Hematopoietic multipotent progenitor cell (in vitro differentiated cells): ENCODE results near the gene IGSF22. TPM values are rescaled to one million over a fixed set of nuclear protein-coding genes. Genes with fewer than 3 reads are reported as not detected.
"Not testable (repeated sequence)": the region's sequence is repeated elsewhere in the genome, so short reads cannot be mapped to it uniquely, and the experiment has no call there.

Source experiments
- DNase-seq, 3 donors: peaks; one replicate each; pipeline ENCODE4 v3.0.0-alpha.2; 2011 to 2015; ENCODE audit warnings: low read depth in 2 of 3, low spot score in 2 of 3
- total RNA-seq: library from RNA; depleted of rRNA; stranded (reverse); fragments of >200 nt; gene quantifications from one replicate; pipeline ENCODE4 v1.2.3, GENCODE V29; 2012

IGSF22 gene
- total RNA-seq, 1 donor = 0.54 TPM

DNA sequence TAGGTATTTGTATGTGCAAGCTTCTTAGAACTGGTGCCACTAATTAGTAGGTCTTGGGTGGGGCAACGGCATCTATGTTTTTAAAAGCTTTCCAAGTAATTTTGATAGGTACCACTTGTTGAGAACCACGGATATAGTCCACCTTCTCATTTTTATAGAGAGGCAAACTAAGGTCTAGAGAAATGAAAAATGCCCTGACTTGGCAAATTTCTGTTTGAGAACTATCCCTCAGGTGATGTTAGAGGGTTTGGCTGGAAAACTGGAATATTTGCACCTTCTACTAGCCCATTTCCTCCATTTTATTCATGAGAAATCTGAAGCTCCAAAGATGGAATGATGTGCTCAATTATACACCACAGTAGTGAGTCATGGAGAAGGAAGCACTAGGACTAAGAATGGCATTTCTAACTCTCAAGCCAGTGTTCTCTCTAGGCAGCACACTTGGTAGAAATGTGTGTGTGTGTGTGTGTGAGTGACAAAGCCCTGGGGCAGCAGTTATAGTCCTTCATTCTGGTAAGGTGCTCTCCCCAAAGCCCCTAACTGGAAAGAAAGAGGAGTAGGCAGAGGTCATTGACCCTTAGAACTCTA lies 29.3 kb downstream of the IGSF22 start:
- DNase-seq = no peak

DNA sequence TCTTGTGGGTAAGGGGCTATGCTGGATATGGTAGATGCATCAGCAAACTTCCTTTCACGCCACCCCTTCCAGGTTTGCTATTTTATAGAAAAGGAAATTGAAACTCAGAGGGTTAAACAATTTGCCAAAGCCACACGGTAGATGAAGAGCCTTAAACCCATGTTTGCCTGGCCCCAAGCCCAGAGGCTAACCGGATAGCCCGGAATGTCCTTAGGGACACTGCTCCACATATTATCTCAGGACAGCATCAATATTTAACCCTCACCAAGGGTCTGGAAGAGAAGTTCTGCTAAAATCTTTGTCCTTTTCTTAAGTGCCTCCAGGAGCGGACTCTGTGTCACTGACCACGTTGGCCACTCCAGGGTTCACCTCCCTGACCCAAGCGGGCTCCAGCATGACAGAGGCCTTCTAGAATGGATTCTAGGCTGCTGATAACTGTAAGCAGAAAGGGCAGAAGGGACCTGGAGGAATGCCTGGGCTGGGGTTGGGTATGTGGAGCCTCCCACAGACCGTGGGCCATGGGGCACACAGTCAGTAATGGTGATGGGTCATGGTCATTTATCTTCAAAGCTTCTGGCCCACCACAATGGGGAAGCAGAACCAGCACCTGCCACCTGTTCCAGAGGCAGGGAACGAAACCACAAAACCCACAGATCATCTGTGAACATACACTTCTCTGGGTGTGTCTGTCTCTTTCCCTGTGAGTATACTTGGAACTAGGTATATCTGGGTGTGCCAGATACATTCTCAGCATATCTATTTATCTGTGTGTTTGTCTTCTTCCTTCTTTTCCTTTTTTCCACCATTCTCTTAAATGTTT lies 32.8 kb downstream of the IGSF22 start:
- no peak for DNase-seq

DNA sequence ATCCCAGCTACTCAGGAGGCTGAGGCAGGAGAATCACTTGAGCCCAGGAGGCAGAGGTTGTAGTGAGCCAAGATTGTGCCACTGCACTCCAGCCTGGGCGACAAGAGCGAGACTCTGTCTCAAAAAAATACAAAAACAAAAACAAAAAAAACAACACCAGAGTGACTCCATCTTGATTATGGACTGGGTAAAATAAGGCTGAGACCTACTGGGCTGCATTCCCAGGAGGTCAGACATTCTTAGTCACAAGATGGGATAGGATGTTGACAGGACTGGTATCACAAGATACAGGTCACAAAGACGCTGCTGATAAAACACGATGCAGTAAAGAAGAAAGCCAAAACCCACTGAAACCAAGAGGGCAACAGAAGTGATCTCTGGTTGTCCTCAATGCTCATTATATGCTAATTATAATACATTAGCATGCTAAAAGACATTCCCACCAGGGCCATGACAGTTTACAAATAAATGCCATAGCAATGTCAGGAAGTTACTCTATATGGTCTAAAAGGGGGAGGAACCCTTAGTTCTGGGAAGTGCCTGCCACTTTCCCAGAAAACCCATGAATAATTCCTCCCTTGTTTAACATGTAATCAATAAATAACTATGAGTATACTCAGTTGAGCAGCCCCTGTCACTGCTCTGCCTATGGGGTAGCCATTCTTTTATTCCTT lies 34.4 kb downstream of the IGSF22 start:
- DNase-seq = not testable (repeated sequence)

DNA sequence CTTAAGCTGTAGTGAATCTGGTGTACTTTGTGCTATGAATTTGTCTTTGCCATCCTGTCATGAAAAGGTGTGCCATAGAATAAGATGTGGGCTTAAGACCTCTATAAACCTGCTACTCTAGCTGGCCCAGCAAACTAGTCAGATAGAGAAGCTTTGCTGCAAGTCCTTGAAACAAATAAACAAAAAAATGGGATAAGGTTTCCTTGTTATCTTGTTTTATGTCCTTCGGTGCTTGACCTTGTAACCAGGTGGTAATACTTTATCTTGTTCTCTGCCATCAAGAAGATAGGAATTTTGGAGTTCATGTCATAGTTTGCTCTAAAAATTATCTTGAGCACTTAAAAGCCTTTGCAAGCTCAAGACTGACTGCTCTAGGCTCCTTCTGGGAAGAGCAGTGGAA lies 41.7 kb downstream of the IGSF22 start:
- no peak for DNase-seq

DNA sequence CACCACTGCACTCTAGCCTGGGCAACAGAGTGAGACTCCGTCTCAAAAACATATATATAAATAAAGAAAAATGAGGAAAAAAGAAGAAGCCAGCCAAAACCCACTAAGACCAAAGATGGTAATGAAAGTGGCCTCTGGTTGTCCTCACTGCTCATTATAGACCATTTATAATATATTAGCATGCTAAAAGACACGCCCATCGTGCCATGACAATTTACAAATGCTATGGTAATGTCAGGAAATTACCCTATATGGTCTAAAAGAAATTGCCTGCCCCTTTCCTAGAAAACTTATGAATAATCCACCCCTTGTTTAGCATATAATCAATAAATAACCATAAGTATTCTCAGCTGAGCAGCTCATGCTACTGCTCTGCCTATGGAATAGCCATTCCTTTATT lies 43.5 kb downstream of the IGSF22 start:
- no peak for DNase-seq

DNA sequence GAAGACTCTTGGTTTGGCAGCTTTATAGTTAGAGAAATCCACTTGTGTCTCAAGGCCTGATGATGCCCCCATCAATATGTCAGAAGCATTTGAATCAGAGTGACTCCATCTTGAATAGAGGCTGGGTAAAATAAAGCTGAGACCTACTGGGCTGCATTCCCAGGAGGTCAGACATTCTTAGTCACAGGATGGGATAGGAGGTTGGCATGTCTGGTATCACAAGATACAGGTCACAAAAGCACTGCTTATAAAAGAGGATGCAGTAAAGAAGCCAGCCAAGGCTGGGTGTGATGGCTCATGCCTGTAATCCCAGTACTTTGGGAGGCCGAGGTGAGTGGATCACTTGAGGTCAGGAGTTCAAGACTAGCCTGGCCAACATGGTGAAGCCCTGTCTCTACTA lies 44.0 kb downstream of the IGSF22 start:
- not testable (repeated sequence) for DNase-seq

DNA sequence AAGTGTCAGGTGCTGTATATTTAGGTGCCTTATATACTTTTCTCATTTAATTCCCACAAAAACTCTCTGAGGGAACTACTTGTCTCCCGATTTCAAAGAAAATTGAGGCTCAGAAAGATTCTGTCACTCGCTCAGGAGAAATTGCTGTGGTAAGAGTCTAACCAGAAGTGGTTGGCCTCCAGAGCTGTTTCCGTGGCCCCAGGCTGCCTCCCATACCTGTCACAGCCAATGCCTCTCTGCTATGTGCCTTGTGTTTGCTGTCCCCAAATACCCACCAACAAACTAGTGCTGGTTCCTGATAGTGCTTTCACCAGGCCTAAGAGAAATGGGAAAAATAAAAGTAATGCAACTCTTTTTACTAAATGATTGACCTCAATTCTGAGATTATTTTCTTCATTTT lies 48.4 kb downstream of the IGSF22 start:
- no peak for DNase-seq

DNA sequence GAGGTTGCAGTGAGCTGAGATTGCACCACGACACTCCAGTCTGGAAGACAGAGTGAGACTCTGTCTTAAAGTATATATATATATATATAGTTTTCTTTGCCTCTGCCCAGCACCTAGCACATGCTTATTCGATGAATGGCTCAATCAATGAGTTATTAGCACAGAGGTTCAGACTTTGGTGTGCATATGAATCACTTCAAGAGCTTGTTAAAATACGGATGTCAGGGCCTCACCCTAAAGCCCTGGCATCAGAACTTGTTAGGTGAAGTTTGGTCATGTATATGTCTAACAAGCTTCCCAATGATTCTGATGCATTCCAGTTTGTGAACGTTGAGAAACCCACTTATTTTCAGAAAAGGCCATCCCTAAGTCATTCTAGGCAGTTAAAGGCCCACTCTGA lies 49.2 kb downstream of the IGSF22 start:
- DNase-seq = no peak

DNA sequence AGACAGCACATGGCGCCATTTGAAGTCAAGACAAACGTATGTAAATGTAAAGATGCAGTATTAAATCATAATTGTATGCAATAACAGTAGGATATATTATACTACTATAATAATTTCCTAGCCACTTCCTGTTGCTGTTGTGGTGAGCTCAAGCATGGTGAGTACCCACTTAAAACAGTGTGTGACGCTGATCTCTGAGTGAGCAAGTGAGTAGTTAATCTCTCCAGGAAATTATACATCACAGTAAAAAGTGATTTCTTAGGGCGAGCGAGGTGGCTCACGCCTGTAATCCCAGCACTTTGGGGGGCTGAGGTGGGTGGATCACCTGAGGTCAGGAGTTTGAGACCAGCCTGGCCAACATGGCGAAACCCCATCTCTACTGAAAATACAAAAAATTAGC lies 53.8 kb downstream of the IGSF22 start:
- DNase-seq = peak; percentile 35 to 56 (median 36)

DNA sequence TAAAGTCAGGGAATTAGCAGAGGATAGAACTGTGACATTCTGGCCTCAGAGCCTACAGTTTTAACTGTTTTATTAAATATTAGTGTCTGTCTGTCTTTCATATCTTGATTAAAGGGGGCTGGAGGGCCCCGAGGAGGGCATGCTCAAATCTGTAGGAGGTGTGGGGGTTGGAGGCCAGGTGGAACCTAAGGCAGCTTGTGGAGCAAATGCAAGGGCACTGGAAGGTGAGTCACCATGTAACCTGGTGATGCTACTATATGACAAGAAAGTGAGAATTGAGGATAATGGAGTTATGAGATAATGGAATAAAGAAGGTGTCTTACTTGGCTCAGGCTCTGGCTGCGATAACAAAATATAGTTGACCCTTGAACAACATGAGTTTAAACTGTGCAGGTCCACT lies 54.7 kb downstream of the IGSF22 start:
- DNase-seq = no peak

DNA sequence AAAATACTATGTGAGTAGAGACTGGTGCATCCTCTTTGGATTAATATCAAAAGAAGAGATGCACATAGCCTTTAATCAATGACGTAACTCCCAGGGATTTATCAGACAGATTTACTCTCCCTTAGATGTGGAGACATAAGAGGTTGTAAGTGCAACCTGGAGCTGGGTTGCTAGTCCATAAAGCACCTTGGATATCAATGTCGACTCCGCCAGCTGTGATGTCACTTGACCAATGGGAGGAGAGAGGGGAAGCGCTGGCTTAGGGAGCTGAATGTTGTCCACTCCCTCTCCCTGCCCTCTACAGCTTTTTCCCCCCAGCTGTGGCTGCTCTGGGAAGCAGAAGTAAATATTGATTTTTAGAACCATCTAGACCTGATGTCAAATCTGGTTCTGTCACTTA lies 56.3 kb downstream of the IGSF22 start:
- DNase-seq = no peak

DNA sequence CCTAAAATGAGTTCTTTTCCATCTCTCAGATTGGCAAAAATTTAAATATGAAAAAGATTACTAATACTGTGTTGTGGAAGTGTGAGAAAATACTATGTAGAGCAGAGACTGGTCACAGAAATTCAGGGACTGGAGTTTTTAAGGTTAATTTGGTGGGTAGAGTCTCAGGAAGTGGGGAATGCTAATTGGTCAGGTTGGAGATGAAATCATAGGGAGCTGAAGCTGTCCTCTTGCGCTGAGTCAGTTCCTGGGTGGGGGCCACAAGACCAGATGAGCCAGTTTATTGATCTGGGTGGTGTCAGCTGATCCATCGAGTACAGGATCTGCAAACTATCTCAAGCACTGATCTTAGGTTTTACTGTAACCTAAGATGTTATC lies 56.8 kb downstream of the IGSF22 start:
- DNase-seq = no peak

DNA sequence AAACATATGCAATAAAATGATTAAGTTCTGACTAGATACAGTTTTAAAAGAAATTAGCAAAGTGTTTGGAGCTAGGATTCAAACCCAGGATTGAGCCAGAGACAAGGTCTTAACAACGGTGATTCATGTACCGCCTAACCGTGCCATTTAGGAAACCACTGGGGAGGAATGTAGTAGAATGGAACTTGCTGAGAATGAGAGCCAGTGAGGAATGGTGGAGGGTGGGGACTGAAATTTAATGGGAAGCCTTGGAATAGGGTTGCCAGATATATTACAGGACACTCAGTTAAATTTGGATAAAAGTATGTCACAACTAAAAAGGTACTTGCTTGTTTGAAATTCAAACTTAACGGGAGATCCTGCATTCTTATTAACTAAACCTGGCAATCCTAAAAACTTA lies 57.9 kb downstream of the IGSF22 start:
- no peak for DNase-seq

DNA sequence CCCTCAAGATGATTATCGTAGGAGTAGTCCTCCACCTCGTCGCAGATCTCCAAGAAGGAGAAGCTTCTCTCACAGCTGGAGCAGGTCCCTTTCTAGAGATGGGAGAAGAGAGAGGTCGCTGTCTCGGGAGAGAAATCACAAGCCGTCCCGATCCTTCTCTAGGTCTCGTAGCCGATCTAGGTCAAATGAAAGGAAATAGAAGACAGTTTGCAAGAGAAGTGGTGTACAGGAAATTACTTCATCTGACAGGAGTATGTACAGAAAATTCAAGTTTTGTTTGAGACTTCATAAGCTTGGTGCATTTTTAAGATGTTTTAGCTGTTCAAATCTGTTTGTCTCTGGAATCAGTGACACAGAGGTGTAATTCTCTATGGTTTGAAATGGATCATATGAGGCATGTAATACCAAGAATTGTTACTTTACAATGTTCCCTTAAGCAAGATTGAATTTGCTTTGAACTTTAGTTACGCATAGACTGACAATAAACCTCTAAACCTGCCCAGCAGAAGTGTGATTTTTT lies 60.6 kb downstream of the IGSF22 start:
- DNase-seq = not testable (repeated sequence)

DNA sequence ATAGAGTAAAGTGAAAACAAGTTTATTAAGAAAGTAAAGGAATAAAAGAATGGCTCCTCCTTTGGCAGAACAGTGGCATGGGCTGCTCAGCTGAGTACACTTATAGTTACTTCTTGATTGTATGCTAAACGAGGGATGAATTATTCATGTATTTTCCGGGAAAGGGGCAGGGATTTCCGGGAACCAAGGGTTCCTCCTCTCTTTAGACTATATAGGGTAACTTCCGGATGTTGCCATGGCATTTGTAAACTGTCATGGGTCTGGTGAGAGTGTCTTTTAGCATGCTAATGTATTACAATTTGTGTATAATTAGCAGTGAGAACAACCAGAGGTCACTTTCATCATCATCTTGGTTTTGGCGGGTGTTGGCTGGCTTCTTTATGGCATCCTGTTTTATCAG lies 68.3 kb downstream of the IGSF22 start:
- no peak for DNase-seq

Other genes starting within 250 kb of the IGSF22 start
- 65.4 TPM for gene TSG101, start 199.2 kb downstream of the IGSF22 start, total RNA-seq
- 3.5 TPM for gene UEVLD, start 137.5 kb downstream of the IGSF22 start, total RNA-seq
- gene MISFA, start 126.4 kb downstream of the IGSF22 start, total RNA-seq = not detected
- gene SPTY2D1, start 91.8 kb downstream of the IGSF22 start, total RNA-seq = 20.5 TPM
- gene TMEM86A, start 27.4 kb downstream of the IGSF22 start, total RNA-seq = 6.2 TPM
- gene PTPN5, start 65.6 kb upstream of the IGSF22 start, total RNA-seq = under 0.01 TPM
- gene MRGPRX1, start 213.2 kb upstream of the IGSF22 start, total RNA-seq = 0.27 TPM